ENCODE measurements around the gene SUCLG1.

DNA sequence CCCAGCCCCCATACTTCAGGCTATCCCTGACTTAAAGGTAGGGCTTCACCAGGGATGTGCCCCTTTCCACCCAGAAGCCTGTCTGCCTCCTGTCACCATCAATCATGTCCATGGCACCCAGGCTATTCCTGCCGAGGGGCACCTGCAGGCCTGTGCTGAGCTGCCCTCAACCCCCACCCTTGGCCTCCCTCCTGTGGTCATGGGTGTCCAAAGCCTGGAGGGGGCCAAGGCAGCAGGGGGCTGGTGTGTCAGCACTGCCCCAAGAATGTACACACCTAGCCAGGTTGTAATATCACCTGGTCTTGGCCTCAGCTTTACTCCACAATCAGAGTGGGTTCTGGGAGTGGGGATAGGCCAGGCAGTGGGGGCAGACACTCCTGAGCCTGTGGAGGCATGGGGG is 69.3 kb downstream of the SUCLG1 start:
- TF ChIP-seq, protein P1, sequence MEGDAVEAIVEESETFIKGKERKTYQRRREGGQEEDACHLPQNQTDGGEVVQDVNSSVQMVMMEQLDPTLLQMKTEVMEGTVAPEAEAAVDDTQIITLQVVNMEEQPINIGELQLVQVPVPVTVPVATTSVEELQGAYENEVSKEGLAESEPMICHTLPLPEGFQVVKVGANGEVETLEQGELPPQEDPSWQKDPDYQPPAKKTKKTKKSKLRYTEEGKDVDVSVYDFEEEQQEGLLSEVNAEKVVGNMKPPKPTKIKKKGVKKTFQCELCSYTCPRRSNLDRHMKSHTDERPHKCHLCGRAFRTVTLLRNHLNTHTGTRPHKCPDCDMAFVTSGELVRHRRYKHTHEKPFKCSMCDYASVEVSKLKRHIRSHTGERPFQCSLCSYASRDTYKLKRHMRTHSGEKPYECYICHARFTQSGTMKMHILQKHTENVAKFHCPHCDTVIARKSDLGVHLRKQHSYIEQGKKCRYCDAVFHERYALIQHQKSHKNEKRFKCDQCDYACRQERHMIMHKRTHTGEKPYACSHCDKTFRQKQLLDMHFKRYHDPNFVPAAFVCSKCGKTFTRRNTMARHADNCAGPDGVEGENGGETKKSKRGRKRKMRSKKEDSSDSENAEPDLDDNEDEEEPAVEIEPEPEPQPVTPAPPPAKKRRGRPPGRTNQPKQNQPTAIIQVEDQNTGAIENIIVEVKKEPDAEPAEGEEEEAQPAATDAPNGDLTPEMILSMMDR (IDR thresholded peaks at IDR 0.05; ENCODE audit: low read depth, low read length): no peak
- TF ChIP-seq EZH2phosphoT487 (IDR thresholded peaks at IDR 0.05; ENCODE audit: low read depth): no peak
